SH-SY5Y (cell line): ENCODE data around the gene NF1.

Experiments
- GATA2 ChIP-seq: IDR thresholded peaks from 2 replicates; pipeline ENCODE4 v1.6.1; 2011; ENCODE audit warnings: mild to moderate bottlenecking, low read depth, low read length
- GATA3 ChIP-seq: IDR thresholded peaks from 2 replicates; pipeline ENCODE4 v1.6.1; 2011; ENCODE audit warnings: low read depth, mild to moderate bottlenecking, low read length, moderate library complexity

- no peak for TF ChIP-seq GATA2
- TF ChIP-seq GATA3, result no peak
These were observed 319.2 kb downstream of the NF1 start for GRCh38 chr17:31413874-31414549.
